Stimulated activated CD8-positive, alpha-beta memory T cell treated with anti-CD3 and anti-CD28 coated beads, Interleukin-15, amount 100 ng/mL, for 48 hours (primary cell): ENCODE results near the gene CAMK1D.
"Not testable (repeated sequence)": the region's sequence is repeated elsewhere in the genome, so short reads cannot be mapped to it uniquely, and the experiment has no call there.

Experiments
- DNase-seq, 2 donors: peaks; one replicate each; pipeline ENCODE4 v3.0.0-alpha.2; 2020; ENCODE audit warnings: low read depth in 2 of 2

The CAMK1D gene

DNA sequence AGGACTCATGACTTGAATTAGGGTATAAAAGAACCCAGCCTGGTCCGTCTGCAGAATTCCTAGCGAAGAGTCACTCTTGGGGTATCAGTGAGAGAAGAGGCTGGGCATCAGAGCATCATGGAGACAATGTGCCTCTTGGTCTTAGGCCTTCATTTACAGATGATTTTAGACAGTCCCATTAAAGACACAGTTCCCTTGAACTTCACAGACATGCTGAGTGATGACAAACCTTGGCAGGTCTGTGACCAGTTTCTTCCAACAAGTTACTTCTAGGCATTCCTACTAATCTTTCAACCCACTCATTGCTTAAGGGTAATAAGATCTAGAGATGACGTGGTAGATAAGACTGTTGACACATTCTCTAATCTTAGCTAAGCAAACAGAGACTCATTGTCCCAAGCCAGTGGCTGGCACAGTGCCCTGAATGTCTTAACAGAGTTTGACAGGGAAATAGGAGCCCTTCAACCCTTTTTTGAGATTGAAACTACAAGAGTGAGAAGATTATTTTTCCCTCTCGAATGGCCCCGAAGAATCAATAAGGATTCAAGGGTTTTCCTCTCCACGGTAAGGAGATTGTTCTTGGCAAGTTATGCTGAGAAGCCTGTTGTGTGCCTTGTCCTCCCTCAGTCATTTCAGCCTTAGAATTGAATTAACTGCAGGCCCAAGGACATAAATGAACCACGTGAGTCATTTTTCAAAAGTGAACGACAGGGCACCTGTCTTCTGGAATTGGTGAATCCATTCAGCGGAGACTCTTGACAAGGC, 371.1 kb downstream of the CAMK1D start:
- peak in 1 of 2 donors; percentile 58 for DNase-seq

DNA sequence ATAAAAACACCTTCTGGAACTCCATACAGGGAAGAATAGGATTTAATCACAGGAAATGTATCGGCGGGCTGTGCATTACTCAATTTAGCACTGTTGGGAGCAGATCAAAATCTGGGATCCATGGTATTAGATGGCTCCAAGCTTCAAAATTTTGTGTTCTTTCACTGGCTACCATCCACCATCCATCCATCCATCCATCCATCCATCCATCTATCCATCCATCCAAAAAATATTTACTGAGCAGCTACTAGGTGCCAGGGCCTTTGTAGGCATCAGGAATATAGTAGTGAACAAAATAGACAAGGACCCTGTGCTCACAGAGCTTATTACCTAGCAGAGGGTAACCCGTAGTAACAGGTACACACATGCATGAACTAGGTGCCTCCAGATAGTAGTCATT, 372.0 kb downstream of the CAMK1D start:
- DNase-seq = no peak

DNA sequence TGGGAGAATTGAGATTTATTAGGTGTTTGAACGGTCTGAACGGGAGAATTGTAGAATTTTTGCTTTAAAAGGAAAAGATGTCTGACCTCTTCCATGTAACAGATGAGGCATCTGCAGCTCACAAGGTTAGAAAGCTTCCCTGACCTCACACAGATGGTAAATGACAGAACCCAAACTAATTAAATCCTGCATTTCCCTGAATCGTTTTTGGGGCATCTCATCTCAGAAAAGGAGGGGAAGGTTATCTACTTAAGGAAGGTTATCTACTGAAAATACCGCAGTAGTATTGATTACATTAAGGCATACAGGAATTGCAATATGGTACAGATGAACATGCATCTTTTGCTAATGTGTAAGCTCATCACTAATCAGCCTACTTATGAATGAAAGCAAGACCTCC, 373.9 kb downstream of the CAMK1D start:
- no peak for DNase-seq

DNA sequence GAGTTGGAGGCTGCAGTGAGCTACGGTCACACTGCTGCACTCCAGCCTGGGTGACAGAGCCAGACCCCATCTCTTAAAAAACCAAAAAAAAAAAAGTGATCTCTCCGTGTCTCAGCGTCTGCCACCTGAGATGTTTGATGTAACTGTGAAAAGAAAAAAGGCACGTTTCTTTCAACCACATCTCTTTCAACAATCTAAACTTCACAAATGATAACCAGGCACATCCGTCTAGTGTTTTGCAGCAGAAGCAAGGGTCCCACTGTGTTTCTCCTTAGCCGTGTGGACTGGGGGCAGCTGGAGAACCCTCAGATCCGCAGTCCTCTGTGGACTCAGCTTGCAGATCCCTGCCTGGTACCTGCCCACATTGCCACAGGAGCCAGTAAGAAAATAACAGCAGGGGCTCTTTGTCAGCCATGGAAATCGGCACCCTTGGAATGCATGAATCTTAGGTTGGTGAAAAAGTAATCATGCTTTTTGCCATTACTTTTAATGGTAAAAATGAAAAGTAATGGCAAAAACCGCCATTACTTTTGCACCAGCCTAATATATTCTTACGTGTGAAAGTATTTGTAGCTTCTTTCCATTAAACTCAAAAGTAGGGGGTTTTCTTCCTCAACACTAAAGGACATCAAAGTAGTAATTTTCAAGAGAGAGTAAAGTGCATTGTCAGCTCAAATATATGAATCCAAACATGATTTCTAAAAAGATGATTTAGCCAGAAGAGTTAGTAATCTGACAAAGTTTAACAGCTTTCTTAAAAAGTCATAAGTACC, 375.6 kb downstream of the CAMK1D start:
- DNase-seq = no peak

DNA sequence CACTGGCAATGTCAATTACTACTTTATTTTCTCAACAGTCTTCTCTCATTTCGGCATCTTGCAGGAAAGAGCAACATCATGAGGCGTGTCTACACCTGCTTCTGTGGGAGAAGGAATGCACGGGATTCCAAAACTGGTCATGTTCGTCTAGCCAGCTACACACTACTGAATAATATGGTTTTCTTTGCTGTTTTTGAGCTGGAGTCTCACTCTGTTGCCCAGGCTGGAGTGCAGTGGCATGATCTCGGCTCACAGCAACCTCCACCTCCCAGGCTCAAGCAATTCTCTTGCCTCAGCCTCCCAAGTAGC, 376.2 kb downstream of the CAMK1D start:
- not testable (repeated sequence) for DNase-seq

DNA sequence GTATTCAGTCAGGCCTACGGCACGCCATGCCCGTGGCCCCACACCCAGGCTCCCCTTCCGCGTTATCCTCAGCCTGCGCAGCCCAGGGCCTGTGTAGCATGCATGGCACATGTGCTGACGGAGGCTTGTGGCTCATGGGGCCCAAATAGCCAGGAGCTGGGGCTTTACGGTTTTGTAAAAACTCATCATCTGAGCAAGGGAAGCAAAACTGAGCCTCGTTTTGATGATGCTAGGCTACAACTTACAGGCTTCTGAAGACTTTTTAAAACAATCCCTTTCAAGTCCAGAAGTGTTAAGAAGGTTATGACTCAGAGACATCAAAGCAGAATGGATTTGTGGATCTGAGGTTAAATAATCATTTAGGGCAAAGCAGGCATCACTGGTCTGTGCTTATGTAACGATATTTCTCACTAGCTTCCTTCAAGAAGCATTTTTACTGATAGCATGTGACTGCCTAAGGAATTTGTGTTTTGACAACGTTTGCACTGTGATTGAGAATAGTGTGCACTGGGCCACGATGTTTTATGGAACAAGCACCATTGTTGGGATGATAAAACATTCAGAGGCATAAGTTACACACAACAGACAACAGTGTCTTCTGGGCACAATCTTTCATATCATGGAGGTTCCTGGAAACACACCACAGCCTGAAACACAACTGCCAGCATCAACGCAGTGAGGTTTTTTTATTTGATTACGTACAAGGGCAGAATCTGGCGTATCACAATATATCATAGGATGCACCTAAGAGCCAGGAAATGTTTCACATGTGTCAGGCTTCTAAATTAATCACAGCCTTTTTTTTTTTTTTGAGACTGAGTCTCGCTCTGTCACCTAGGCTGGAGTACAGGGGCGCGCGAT, 377.9 kb downstream of the CAMK1D start:
- no peak for DNase-seq

DNA sequence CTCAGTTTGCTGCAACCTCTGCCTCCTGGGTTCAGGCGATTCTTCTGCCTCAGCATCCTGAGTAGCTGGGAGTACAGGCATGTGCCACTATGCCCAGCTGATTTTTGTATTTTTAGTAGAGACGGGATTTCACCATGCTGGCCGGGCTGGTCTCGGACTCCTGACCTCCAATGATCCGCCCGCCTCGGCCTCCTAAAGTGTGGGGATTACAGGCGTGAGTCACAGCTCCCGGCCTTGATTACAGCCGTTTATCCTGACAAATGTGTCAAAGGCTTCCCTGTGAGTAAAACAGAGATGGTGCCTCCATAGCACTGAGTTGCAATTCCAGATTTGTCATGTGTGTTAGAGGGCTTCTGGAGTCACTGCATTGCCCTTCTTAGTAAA, 378.5 kb downstream of the CAMK1D start:
- no peak for DNase-seq

DNA sequence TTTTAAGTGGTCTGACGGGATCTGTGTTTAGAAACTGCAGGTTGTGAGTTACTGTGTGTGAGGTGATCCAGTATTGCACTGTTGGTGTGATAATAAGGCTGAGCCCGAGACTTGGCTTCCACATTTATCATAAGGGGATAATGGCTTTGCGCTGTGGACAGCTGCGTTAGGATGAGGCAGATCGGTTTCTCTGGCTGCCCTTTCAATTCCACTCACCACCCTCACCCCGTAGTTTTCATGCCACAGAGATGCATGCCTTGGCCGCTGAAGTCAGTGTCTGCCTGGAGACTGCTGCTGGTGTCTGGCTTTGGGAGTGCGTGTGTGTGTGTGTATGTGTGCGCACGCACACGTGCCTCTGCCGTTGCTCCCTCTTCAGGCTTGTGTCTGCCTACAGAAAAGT, 379.1 kb downstream of the CAMK1D start:
- DNase-seq = no peak

DNA sequence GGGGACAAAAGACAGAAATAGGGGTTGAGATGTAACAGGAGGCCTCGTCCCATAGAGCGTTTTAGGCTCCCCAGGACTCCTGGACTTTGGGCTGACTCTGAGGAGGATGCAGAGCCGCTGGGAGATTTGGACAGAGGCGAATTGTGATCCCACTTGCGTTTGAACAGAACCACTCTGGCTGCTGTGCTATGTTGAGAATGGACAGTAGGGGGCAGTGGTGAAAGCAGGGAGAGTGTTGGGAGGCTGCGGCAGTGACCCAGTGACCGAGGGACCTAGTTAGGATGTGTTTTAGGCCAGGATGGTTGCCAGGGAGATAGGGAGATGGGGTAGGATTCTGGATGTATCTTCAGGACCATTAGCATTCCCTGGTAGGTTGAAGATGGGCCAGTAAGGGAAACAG, 380.5 kb downstream of the CAMK1D start:
- no peak for DNase-seq

DNA sequence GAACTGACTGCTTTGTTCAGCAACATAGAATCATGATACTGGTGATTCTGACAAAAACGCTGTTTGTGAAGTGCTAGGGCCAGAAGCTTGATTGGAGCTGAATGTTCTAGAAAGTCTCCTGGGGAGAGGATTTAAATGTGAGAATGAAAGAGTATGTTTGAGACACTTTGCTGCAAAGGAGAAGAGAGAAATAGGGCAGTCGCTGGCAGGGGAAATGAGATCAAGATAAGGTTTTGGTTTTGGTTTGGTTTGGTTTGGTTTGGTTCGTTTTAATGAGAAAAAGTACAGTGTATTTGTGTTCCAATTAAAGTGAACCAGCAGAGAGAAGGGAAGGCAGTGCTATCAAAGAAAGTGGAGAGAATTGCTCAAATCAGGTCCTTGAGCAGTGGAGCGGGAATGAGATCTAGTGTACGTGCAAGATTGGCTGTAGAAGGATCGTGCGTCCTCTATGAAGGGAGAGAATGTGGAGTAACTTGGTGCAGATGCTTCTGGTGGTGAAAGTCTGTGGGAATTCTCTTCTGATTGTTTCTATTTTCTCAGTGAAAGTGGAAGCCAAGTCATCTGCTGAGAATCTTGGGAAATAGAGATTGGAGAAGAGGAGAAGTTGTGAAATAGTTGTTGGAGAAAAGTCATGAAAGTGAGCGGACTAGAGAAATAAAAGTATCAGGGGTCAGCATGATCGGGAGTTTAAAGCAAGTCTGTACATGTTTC, 381.6 kb downstream of the CAMK1D start:
- DNase-seq = no peak

DNA sequence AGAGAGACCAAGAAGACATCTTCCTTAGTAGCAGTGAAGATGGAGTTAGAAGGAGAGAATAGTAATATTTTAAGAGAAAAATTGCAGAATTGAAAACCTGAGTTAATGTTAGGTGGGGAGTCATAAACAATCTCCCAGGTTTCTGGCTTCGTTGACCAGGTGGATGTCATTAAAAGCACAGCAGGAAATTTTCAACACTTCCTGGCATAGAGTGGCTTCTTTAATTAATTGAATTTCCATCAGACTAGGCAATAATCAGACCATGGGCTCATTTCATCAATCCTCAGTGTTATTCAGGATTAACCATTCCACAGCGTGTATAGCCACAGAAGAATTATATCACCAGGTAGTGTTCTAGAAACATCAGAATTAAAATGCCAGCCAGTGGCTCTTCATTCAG, 383.9 kb downstream of the CAMK1D start:
- no peak for DNase-seq

DNA sequence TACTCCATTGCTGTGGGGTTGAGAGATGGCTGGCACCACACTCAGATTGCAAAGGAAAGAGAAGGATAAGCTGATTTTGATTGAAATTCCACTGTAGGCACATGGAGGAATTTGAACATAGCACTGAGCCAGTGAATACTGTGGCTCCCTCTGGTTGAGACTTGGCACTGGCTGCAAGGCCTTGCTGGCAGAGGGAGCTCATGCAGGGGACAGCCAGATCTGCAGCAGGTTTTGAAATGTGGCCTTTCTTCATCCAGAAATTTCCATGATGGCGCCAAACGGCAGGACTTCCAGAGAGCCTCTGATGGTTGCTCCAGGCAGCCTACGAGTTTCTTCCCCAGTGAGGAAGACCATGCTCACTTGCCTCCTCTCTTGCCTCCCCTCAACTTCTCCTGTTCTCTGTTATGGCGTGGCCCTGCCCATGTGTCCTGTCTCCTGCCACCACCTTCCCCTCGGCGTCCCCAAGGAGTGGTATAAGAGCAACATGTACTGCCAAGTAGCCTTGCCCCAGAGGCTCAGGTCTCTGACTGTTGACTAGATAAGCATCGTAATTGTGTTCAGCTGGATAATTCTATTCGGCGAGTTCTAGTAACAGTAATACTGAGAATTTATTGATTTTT, 386.6 kb downstream of the CAMK1D start:
- DNase-seq = no peak

DNA sequence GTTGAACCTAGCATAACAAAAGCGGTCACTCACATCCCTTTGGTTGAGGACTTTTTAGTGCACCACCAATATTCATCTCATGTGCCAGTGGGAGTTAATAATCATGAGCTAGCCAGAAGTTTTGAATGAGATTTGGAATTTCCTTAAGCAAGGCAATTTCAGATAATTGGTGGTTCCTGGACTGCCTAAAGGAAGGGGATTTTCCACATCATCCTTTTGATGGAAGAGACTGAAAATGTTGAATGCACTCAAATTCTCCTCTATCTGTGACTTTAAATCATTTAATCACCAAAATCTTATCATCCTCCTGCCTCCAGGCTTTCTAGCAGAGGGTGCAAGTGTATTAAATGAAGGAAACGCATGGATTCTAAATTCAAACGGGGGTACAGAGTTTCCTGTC, 391.5 kb downstream of the CAMK1D start:
- DNase-seq = no peak

DNA sequence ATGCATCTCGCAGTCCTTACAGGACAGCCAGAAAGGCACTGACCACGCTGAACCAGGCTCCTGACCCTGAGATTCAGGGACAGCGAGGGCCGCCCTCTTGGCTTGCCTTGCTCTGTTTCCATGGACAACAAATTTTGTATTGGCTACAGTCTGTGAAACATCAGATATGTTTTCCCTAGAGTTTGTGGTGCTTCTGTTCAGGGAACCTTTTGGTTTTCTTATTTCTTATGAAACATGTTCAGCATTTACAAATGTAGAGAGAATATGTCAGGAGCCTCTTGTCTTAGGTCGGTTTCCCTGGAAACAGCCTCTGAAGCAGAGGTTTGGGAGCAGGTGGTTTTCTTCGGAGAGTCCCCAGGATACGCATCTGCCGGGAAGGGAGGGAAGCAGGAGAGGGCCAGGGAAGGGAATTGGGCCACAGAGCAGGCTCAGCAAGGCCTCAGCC, 392.0 kb downstream of the CAMK1D start:
- no peak for DNase-seq

DNA sequence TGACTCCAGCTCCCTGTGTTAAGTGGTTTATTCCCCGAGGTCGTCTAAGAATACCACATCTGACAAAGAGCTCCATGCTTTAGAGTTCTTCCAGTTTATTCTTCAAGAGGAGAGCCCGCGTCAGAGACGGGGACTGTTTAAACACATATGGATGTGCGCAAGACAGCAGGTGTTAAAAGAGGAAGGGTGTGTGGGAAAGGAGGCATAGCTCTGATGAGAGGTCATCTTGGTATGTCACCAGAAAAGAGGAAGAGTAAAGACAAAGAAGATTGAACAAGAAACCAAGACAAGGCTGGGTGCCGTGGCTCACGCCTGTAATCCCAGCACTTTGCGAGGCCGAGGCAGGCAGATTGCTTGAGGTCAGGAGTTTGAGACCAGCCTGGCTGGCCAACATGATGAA, 393.4 kb downstream of the CAMK1D start:
- no peak for DNase-seq

DNA sequence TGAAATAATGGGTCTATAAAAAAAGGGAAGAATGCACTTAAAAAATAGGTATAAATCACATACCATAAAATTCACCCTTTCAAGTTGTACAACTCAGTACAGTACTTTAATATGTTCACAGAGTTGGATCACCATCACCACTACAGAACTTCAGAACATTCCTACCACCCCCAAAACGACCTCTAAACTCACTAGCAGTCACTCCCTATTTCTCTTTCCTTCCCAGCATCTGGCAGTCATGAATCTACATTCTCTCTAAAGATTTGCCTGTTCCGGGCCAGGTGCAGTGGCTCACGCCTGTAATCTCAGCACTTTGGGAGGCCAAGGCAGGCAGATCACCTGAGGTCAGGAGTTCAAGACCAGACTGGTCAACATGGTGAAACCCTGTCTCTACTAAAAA, 394.1 kb downstream of the CAMK1D start:
- not testable (repeated sequence) for DNase-seq

DNA sequence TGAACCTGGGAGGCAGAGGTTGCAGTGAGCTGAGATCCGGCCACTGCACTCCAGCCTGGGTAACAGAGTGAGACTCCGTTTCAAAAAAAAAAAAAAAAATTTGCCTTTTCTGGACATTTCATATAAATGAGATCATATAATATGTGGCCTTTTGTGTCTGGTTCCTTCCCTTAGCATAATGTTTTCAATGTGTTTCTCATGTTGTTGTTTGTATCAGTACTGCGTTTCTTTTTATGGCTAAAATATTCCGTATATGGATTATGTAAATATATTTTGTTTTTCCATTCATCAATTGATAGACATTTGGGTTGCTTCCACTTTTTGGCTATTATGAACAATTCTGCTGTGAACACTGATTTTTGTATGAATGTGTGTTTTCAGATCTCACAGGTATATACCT, 394.6 kb downstream of the CAMK1D start:
- no peak for DNase-seq

DNA sequence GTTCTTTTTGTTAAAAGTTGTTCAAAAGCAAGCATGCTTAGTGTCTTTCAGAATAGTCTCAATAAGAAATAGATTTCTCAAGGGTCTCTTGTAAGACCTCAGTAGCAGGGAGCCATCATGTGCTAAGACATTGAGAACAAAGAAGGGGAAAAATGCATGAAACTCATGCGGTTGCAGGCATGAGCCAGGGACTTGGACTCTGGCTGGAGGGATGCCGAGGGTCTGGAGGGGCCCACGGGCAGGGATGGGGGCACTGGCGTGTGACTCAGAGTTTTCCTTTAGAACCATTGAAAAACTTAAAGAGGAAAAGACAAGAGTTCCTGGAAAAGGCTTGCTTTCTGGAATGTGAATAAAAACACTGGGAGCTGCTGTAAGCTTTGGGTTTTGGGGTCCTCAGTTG, 398.8 kb downstream of the CAMK1D start:
- no peak for DNase-seq

DNA sequence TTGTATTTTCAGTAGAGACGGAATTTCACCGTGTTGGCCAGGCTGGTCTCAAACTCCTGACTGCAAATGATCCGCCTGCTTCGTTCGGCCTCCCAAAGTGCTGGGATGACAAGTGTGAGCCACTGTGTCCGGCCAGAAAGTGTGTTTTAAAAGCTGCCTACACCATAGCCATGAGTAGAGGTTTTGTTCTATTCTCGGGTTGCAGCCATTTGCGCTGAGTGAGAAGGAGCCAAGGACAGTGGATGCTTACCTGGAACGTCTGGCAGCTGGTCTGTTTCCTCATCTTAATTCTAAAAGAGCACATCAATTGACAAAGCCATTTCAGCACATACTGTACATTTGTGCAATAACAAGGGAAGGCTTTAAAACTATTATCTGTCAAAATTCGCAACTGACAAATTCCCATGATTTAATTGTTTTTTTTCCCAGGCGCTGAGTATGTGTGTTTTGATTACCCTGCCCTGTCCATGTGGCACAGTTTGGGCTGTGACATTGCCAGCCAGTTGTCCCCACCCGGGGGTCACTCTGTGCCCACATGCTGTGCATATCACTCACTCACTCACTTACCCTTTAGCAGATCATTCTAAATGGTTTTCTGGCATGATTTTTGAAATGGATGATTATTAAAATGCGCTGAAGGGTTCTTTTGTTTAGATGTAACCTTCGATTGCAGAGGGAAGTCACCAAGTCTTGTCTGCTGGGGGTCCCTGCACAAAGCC, 400.6 kb downstream of the CAMK1D start:
- DNase-seq = no peak

DNA sequence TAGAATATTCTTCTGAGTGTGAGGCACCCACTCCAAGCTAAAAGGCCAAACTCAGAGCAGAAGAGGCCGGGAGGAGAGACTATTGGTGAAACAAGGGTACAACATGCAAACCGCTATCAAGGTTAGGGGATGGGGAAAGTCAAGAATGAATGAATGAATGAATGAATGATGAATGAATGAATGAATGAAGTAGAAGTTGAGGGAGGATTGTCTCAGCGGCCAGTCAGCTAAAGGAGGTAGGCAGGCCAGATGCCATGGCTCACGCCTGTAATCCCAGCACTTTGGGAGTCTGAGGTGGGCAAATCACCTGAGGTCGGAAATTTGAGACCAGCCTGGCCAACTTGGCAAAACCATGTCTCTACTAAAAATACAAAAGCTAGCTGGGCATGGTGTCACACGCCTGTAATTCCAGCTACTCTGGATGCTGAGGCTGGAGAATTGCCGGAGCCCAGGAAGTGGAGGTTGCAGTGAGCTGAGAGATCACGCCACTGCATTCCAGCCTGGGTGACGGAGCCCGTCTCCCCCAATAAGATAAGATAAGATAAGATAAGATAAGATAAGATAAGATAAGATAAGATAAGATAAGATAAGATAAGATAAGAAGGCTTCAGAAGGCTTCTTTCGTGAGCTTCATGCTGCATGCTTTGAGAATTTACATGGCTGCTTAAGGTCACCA, 401.3 kb downstream of the CAMK1D start:
- no peak for DNase-seq
